ENCODE results near the gene ZNF385C.
"Not testable (repeated sequence)": the region's sequence is repeated elsewhere in the genome, so short reads cannot be mapped to it uniquely, and the experiment has no call there.

The ZNF385C gene

GRCh38 chr17:42097691-42098631, at the start of gene ZNF385C:
Gene ZNF385C (minus strand): TSS chr17:42098473. CDS start chr17:42063056, 35,417 bp downstream.
- DNase-seq, result no peak

- DNase-seq, result no peak
Observed at GRCh38 chr17:42146911-42147607, 48.8 kb upstream of the ZNF385C start.

GRCh38 chr17:42143138-42143537, 44.9 kb upstream of the ZNF385C start:
- not testable (repeated sequence) for DNase-seq

- no peak for DNase-seq
Observed at GRCh38 chr17:42142371-42142896, 44.2 kb upstream of the ZNF385C start.

GRCh38 chr17:42141382-42141781, 43.1 kb upstream of the ZNF385C start:
- DNase-seq, result no peak

GRCh38 chr17:42140690-42141089, 42.4 kb upstream of the ZNF385C start:
- not testable (repeated sequence) for DNase-seq

- DNase-seq, result no peak
Observed at GRCh38 chr17:42138749-42139492, 40.6 kb upstream of the ZNF385C start.

- DNase-seq, result no peak
Observed at GRCh38 chr17:42136654-42137051, 38.4 kb upstream of the ZNF385C start.

GRCh38 chr17:42135664-42136653, 37.7 kb upstream of the ZNF385C start:
- no peak for DNase-seq

- no peak for DNase-seq
Observed at GRCh38 chr17:42135151-42135550, 36.9 kb upstream of the ZNF385C start.

- DNase-seq, result no peak
Observed at GRCh38 chr17:42133461-42134041, 35.3 kb upstream of the ZNF385C start.

- no peak for DNase-seq
Observed at GRCh38 chr17:42132941-42133340, 34.7 kb upstream of the ZNF385C start.

GRCh38 chr17:42131981-42132432, 33.7 kb upstream of the ZNF385C start:
- DNase-seq, result no peak

- no peak for DNase-seq
Observed at GRCh38 chr17:42131232-42131631, 33.0 kb upstream of the ZNF385C start.

- no peak for DNase-seq
Observed at GRCh38 chr17:42130310-42130936, 32.1 kb upstream of the ZNF385C start.

GRCh38 chr17:42129109-42129837, 31.0 kb upstream of the ZNF385C start:
- no peak for DNase-seq

- no peak for DNase-seq
Observed at GRCh38 chr17:42127414-42127813, 29.1 kb upstream of the ZNF385C start.

GRCh38 chr17:42126836-42127235, 28.6 kb upstream of the ZNF385C start:
- DNase-seq, result no peak

GRCh38 chr17:42125565-42125964, 27.3 kb upstream of the ZNF385C start:
- no peak for DNase-seq

- no peak for DNase-seq
Observed at GRCh38 chr17:42124256-42124655, 26.0 kb upstream of the ZNF385C start.
